K562 (cell line): ENCODE data around the gene WWOX. TPM values are rescaled to one million over a fixed set of nuclear protein-coding genes. Genes with fewer than 3 reads are reported as not detected.

Experiments used
- ATAC-seq: fragments of 200-7000 bp; cut with Tn5 transposase; 3 replicates; pipeline ENCODE4 v1.9.1; 2020; ENCODE audit warnings: moderate library complexity
- BruUV-seq: library from RNA; stranded (reverse); fragments of 400-500 nt; replicated peaks from 2 replicates; lab custom pipeline; 2021; lab: Mats Ljungman, UMichigan
- CTCF ChIA-PET: fragments of 300-600 bp; formaldehyde crosslinking; extraction: SDS; loops from one replicate; lab custom pipeline; 2021; ENCODE audit warnings: low intra/inter-chr PET ratio; lab: Yijun Ruan, JAX
- POLR2A ChIA-PET: fragments of 300-600, 350-650 bp; sonication (Branson Sonifier 250); formaldehyde crosslinking; extraction: SDS; loops from one replicate; lab custom pipeline; 2021; ENCODE audit warnings: antibody characterized with exemption, inconsistent platforms; lab: Yijun Ruan, JAX
- DNase-seq, 4 experiments: peaks; one replicate each; pipeline versions ENCODE4 v3.0.0 to v3.0.0-alpha.2; 2011 to 2018; ENCODE audit warnings: low spot score in 3 of 4, mixed read lengths in 3 of 4; ENCODE audit errors: extremely low read depth in 1 of 4
- FAIRE-seq: peaks from 2 replicates; lab custom pipeline; 2011; peaks lifted over from hg19 to GRCh38; lab: Jason Lieb, UNC
- H2AFZ ChIP-seq: 2 replicates; pipeline ENCODE4 v1.6.0; 2011; ENCODE audit warnings: low read depth, low read length, control low read depth, inconsistent platforms
- H3K27ac ChIP-seq: fragments of 200-600 bp; 3 replicates; pipeline ENCODE4 v1.8.0; 2011; ENCODE audit warnings: low read depth, mild to moderate bottlenecking, control low read depth, inconsistent platforms, low read length, moderate library complexity, mixed read lengths; ENCODE audit errors: extremely low read depth
- H3K27me3 ChIP-seq, 2 experiments: fragments of 300-600 bp in 1 of 2; 2 replicates in 1 of 2; 3 replicates in 1 of 2; pipeline versions ENCODE4 v1.6.0 to v1.8.0; 2011; ENCODE audit warnings: inconsistent platforms in 2 of 2, low read length in 2 of 2, mild to moderate bottlenecking in 1 of 2, mixed read lengths in 1 of 2, moderate library complexity in 1 of 2; ENCODE audit not compliant: control insufficient read depth in 2 of 2, insufficient read depth in 2 of 2
- H3K36me3 ChIP-seq: fragments of 300-600 bp; 3 replicates; pipeline ENCODE4 v1.8.0; 2011; ENCODE audit warnings: mild to moderate bottlenecking, low read length, inconsistent platforms; ENCODE audit not compliant: control insufficient read depth, insufficient read depth
- H3K4me1 ChIP-seq, 2 experiments: fragments of 200-600 bp in 1 of 2; replicated peaks in 1 of 2; 2 replicates in 1 of 2; 3 replicates in 1 of 2; pipeline versions ENCODE4 v1.5.1 to v1.8.0; 2011; ENCODE audit warnings: inconsistent platforms in 2 of 2, low read length in 2 of 2, mild to moderate bottlenecking in 1 of 2, mixed read lengths in 1 of 2, moderate library complexity in 1 of 2; ENCODE audit not compliant: control insufficient read depth in 2 of 2, insufficient read depth in 2 of 2
- H3K4me2 ChIP-seq: 2 replicates; pipeline ENCODE4 v1.6.1; 2011; ENCODE audit warnings: low read length, control low read depth, inconsistent platforms, mixed read lengths; ENCODE audit not compliant: insufficient read depth
- H3K4me3 ChIP-seq: fragments of 200-600 bp; sonication (generic), shearing (Covaris generic); 2 replicates; pipeline ENCODE4 v1.5.1; 2016; ENCODE audit warnings: control low read depth, inconsistent platforms
- H3K79me2 ChIP-seq: fragments of 200-600 bp; 3 replicates; pipeline ENCODE4 v1.8.0; 2011; ENCODE audit warnings: low read length, inconsistent platforms; ENCODE audit not compliant: control insufficient read depth, insufficient read depth
- H3K9ac ChIP-seq, 2 experiments: 2 replicates each; pipeline versions ENCODE4 v1.6.0 to v1.6.1; 2011; ENCODE audit warnings: low read depth in 2 of 2, low read length in 2 of 2, control low read depth in 1 of 2, inconsistent platforms in 1 of 2, mild to moderate bottlenecking in 1 of 2, mixed read lengths in 1 of 2; ENCODE audit not compliant: insufficient read depth in 1 of 2
- H3K9me1 ChIP-seq: one replicate; pipeline ENCODE4 v1.6.0; 2011; ENCODE audit warnings: inconsistent platforms, mild to moderate bottlenecking, low read length, moderate library complexity; ENCODE audit not compliant: control insufficient read depth, insufficient read depth
- H3K9me3 ChIP-seq: replicated peaks from 2 replicates; pipeline ENCODE4 v1.5.1; 2011; ENCODE audit warnings: low read depth, low read length, inconsistent platforms; ENCODE audit not compliant: control insufficient read depth, insufficient read depth
- H4K20me1 ChIP-seq: replicated peaks from 2 replicates; pipeline ENCODE4 v1.6.1; 2011; ENCODE audit warnings: low read length, inconsistent platforms, mixed read lengths; ENCODE audit not compliant: control insufficient read depth, insufficient read depth
- DDX20 ChIP-seq: fragments of 450-650 bp; IDR thresholded peaks from 2 replicates; pipeline ENCODE4 v1.6.1; 2016; ENCODE audit warnings: missing genetic modification characterization, low read depth, mild to moderate bottlenecking, missing compliant biosample characterization, moderate library complexity
- E4F1 ChIP-seq: fragments of 250-450 bp; sonication (Bioruptor Pico); IDR thresholded peaks from 2 replicates; pipeline ENCODE4 v1.5.0; 2021; ENCODE audit warnings: mild to moderate bottlenecking, borderline replicate concordance
- RBM17 ChIP-seq: fragments of 200-400 bp; formaldehyde crosslinking; IDR thresholded peaks from 2 replicates; pipeline ENCODE4 v1.6.1; 2017; ENCODE audit warnings: low read depth, mild to moderate bottlenecking, low read length, borderline replicate concordance
- USF2 ChIP-seq: sonication (generic); formaldehyde crosslinking; IDR thresholded peaks from 2 replicates; pipeline ENCODE4 v1.5.0; 2020; ENCODE audit warnings: missing genetic modification reagents
- ZNF518B ChIP-seq: fragments of 250-450 bp; sonication (Bioruptor Pico); IDR thresholded peaks from 2 replicates; pipeline ENCODE4 v1.5.0; 2021; ENCODE audit warnings: mild to moderate bottlenecking, moderate library complexity
- WGBS: fragments of 100-300 bp; shearing (Covaris generic); methylation state at CpG from one replicate; pipeline ENCODE4 v1.1.6; 2016; ENCODE audit warnings: low coverage, mixed read lengths; ENCODE audit not compliant: insufficient coverage; ENCODE audit errors: missing lambda C conversion rate; 5-methylcytosine and 5-hydroxymethylcytosine counted together
- in situ Hi-C: fragments of 300-500 bp; cut with MboI; formaldehyde crosslinking; loops from 4 replicates; pipeline ENCODE4 v1.15.0; 2018; ENCODE audit warnings: inconsistent platforms, mixed read lengths
- intact Hi-C: fragments of 100-400 bp; cut with micrococcal nuclease; formaldehyde crosslinking; loops from 2 replicates; pipeline ENCODE4 v1.14.2; 2022
- polyA plus RNA-seq, 8 experiments: library from polyadenylated mRNA; depleted of rRNA in 4 of 8; stranded (reverse) in 5 of 8; unstranded in 3 of 8; fragments of >200 nt; fragmentation: Nextera tagmentation in 2 of 8; fragmentation: Illumina TruSeq in 1 of 8; extraction: Ambion mirVana in 2 of 8; extraction: Trizol in 1 of 8; gene quantifications; 2 replicates each; pipeline versions ENCODE4 v1.2.1 to v1.2.3, GENCODE V29; 2011 to 2014; ENCODE audit warnings: inconsistent platforms in 1 of 8, missing spikeins in 1 of 8
- total RNA-seq, 7 experiments: library from RNA; depleted of rRNA in 6 of 7; stranded (reverse); fragments of >200 nt in 6 of 7; fragmentation: Illumina TruSeq in 2 of 7; extraction: Trizol in 2 of 7; gene quantifications; 2 replicates each; pipeline versions ENCODE4 v1.2.1 to v1.2.3, GENCODE V29; 2011 to 2021; ENCODE audit warnings: low replicate concordance in 1 of 7

WWOX gene
- total and polyA plus RNA-seq, 9 of the 15 experiments (the other 6 are each of a cell fraction or from before 2014, with no cell fraction given) = 1.6 to 22.7 (median 8.1) TPM

GRCh38 chr16:79213214-79213613, 1113.8 kb downstream of the WWOX start:
- FAIRE-seq (no peak), DNase-seq (no peak), ATAC-seq (no peak)
- no peaks in the 10 kb centered on the region for H3K4me1 ChIP-seq
- H3K27me3 ChIP-seq = peaks cover 2 to 8% of the 10 kb centered on the region in 2 experiments; a peak in 3 of 5 replicates
- no peaks in the 10 kb centered on the region for H3K9me1 ChIP-seq
- no peaks in the 10 kb centered on the region for H3K36me3 ChIP-seq
- ChIA-PET POLR2A (no interaction called here), CTCF (no interaction called here)
- WGBS = 7% methylated on average over 3 of the region's 3 CpGs
- no peak overlapping the region for H3K9ac ChIP-seq
- H3K79me2 ChIP-seq = no peaks in the 10 kb centered on the region
- no peak overlapping the region for H3K4me2 ChIP-seq
- no TSS peak for BruUV-seq
- in situ Hi-C loops (no loop called here), intact Hi-C loops (no loop called here)
- no peak overlapping the region for H3K4me3 ChIP-seq
- H3K9me3 ChIP-seq = no peaks in the 10 kb centered on the region
- H3K27ac ChIP-seq = no peak overlapping the region
- H4K20me1 ChIP-seq = 0 out of 2 replicates have a peak, but pooled peaks cover 3% of the 10 kb centered on the region
- no peak overlapping the region for H2AFZ ChIP-seq
- no peak for TF ChIP-seq DDX20 (tag)
- TF ChIP-seq RBM17 = no peak
- TF ChIP-seq ZNF518B = no peak
- TF ChIP-seq E4F1 (CRISPR knock-in tag) = no peak
- 0 out of 2 replicates have a peak, but pooled peaks have one; percentile 12 for TF ChIP-seq USF2 (CRISPR knock-in tag)
